ENCODE data around the gene CLCN5. TPM values are rescaled to one million over a fixed set of nuclear protein-coding genes. Genes with fewer than 3 reads are reported as not detected.

Gene CLCN5
- total RNA-seq, 4 donors from 2014 or later: 3.7 to 8.2 (median 5.5) TPM

- in situ Hi-C loops (cut with MboI; ENCODE audit: low pct_ligation_motif_present in 1 of 4, low pct_unique_long_range_greater_than_20kb in 1 of 4, low sequenced_read_pairs in 3 of 4): no loop called here
- no peak for DNase-seq
- TF ChIP-seq POLR2A (IDR thresholded peaks at IDR 0.05): no peak
- no peak for TF ChIP-seq POLR2AphosphoS5 (IDR thresholded peaks at IDR 0.05)
- TF ChIP-seq EP300 (IDR thresholded peaks at IDR 0.05; ENCODE audit: low read depth): no peak
- TF ChIP-seq CTCF (IDR thresholded peaks at IDR 0.05): no peak
- Histone ChIP-seq H3K4me3 (no peak overlapping the region), H3K27ac (no peak overlapping the region), H3K36me3 (no peaks in the 10 kb centered on the region), H3K4me1 (no peaks in the 10 kb centered on the region), H3K27me3 (no peaks in the 10 kb centered on the region), H3K9me3 (no peaks in the 10 kb centered on the region)
- intact Hi-C loops (cut with DNase I; ENCODE audit: low total_unique reads): no loop called here
- 39% methylated on average over 2 of the region's 2 CpGs; no CpG with 5 or more reads in 1 of the 2 donors for WGBS, 2 donors (ENCODE audit: low coverage in 1 of 2)
These were observed 145.8 kb downstream of the CLCN5 start for GRCh38 chrX:50068285-50068563.

- H3K36me3 ChIP-seq: no peaks in the 10 kb centered on the region
- no peak overlapping the region for H3K27ac ChIP-seq
- no peaks in the 10 kb centered on the region for H3K9me3 ChIP-seq
- no peaks in the 10 kb centered on the region for H3K27me3 ChIP-seq
- 80 to 85% methylated on average over 1 to 2 of the region's 2 CpGs for WGBS, 2 donors (ENCODE audit: low coverage in 1 of 2)
- no peak for DNase-seq
- no peaks in the 10 kb centered on the region for H3K4me1 ChIP-seq
- in situ Hi-C loops (cut with MboI; ENCODE audit: low pct_ligation_motif_present in 1 of 4, low pct_unique_long_range_greater_than_20kb in 1 of 4, low sequenced_read_pairs in 3 of 4): no loop called here
- no peak overlapping the region for H3K4me3 ChIP-seq
- intact Hi-C loops (cut with DNase I; ENCODE audit: low total_unique reads): no loop called here
- TF ChIP-seq POLR2A (IDR thresholded peaks at IDR 0.05) (no peak), CTCF (IDR thresholded peaks at IDR 0.05) (no peak), POLR2AphosphoS5 (IDR thresholded peaks at IDR 0.05) (no peak), EP300 (IDR thresholded peaks at IDR 0.05; ENCODE audit: low read depth) (no peak)
These were observed 146.5 kb downstream of the CLCN5 start for GRCh38 chrX:50068893-50069292.

DNA sequence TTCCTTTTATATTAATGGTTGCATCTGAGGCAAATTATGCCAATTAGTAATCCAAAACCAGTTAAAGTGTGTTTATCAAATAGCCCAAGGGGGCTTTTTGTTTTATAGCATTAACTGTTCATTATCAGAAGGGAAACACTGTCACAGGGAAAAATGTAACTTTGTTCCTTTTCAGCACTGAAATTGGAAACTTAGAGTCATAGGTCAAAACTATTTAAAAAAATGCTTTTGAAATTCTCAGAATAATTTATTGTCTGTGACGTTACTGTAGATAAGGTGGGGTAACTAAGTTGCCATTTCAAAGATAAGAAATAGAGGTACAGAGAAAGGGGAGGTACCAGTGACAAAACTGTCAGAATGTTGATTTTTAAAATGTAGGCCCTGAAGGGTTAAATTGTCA, 149.1 kb downstream of the CLCN5 start:
- no peak for DNase-seq
- in situ Hi-C loops (cut with MboI; ENCODE audit: low pct_ligation_motif_present in 1 of 4, low pct_unique_long_range_greater_than_20kb in 1 of 4, low sequenced_read_pairs in 3 of 4): no loop called here
- WGBS, 2 donors (ENCODE audit: low coverage in 1 of 2): 65 to 78% methylated on average over 1 of the region's 1 CpG
- intact Hi-C loops (cut with DNase I; ENCODE audit: low total_unique reads): no loop called here
- Histone ChIP-seq H3K27ac (no peak overlapping the region), H3K4me1 (no peaks in the 10 kb centered on the region), H3K27me3 (no peaks in the 10 kb centered on the region), H3K36me3 (no peaks in the 10 kb centered on the region), H3K9me3 (no peaks in the 10 kb centered on the region), H3K4me3 (no peak overlapping the region)
- TF ChIP-seq POLR2AphosphoS5 (IDR thresholded peaks at IDR 0.05): no peak
- TF ChIP-seq EP300 (IDR thresholded peaks at IDR 0.05; ENCODE audit: low read depth): no peak
- TF ChIP-seq POLR2A (IDR thresholded peaks at IDR 0.05): no peak
- no peak for TF ChIP-seq CTCF (IDR thresholded peaks at IDR 0.05)

GRCh38 chrX:50072110-50072509, 149.7 kb downstream of the CLCN5 start:
- in situ Hi-C loops (cut with MboI; ENCODE audit: low pct_ligation_motif_present in 1 of 4, low pct_unique_long_range_greater_than_20kb in 1 of 4, low sequenced_read_pairs in 3 of 4): no loop called here
- no peak overlapping the region for H3K4me3 ChIP-seq

More at GRCh38 chrX:50072110-50072509, 149.7 kb downstream of the CLCN5 start:
- H3K27ac ChIP-seq: no peak overlapping the region
- H3K36me3 ChIP-seq: no peaks in the 10 kb centered on the region
- intact Hi-C loops (cut with DNase I; ENCODE audit: low total_unique reads): no loop called here
- TF ChIP-seq POLR2AphosphoS5 (IDR thresholded peaks at IDR 0.05) (no peak), CTCF (IDR thresholded peaks at IDR 0.05) (no peak), POLR2A (IDR thresholded peaks at IDR 0.05) (no peak), EP300 (IDR thresholded peaks at IDR 0.05; ENCODE audit: low read depth) (no peak)
- WGBS, 2 donors (ENCODE audit: low coverage in 1 of 2): 91% methylated on average over 1 of the region's 1 CpG; no CpG with 5 or more reads in 1 of the 2 donors
- DNase-seq: no peak
- H3K27me3 ChIP-seq: no peaks in the 10 kb centered on the region
- H3K4me1 ChIP-seq: no peaks in the 10 kb centered on the region
- H3K9me3 ChIP-seq: no peaks in the 10 kb centered on the region
